ENCODE measurements around the gene MRTFB.

Gene MRTFB

GRCh38 chr16:14223632-14224031, 152.5 kb downstream of the MRTFB start:
- Histone ChIP-seq H2AFZ (ENCODE audit: low read length) (no peak overlapping the region), H3K4me1 (ENCODE audit: low read length) (no peaks in the 10 kb centered on the region), H3K36me3 (replicated peaks; ENCODE audit: insufficient read depth, low read length) (no peaks in the 10 kb centered on the region), H3F3A (ENCODE audit: insufficient read depth, low read length) (no peaks in the 10 kb centered on the region), H3K9me3 (replicated peaks; ENCODE audit: insufficient read depth, low read length) (no peaks in the 10 kb centered on the region), H3K27me3 (replicated peaks; ENCODE audit: insufficient read depth, low read length) (no peaks in the 10 kb centered on the region), H3K4me2 (ENCODE audit: low read depth, low read length) (no peak overlapping the region), H3K79me2 (ENCODE audit: low read length) (no peaks in the 10 kb centered on the region), H3K9me2 (replicated peaks; ENCODE audit: insufficient read depth, low read length) (no peaks in the 10 kb centered on the region), H4K20me1 (ENCODE audit: insufficient read depth, low read length) (no peaks in the 10 kb centered on the region), H3K4me3 (ENCODE audit: low read length) (no peak overlapping the region), H3K9ac (ENCODE audit: low read length) (no peak overlapping the region), H3K27ac (ENCODE audit: low read length) (no peak overlapping the region)
- no peak for DNase-seq
- TF ChIP-seq CTCF (IDR thresholded peaks at IDR 0.05; ENCODE audit: low read length) (no peak), EZH2 (optimal IDR thresholded peaks at IDR 0.05; ENCODE audit: low read depth, low read length) (no peak), EZH2phosphoT487 (IDR thresholded peaks at IDR 0.05; ENCODE audit: low read length) (no peak)

GRCh38 chr16:14225457-14225856, 154.3 kb downstream of the MRTFB start:
- H3K79me2 ChIP-seq (ENCODE audit: low read length): no peaks in the 10 kb centered on the region
- H3K9me3 ChIP-seq (replicated peaks; ENCODE audit: insufficient read depth, low read length): no peaks in the 10 kb centered on the region
- H3K9me2 ChIP-seq (replicated peaks; ENCODE audit: insufficient read depth, low read length): no peaks in the 10 kb centered on the region
- H3K4me2 ChIP-seq (ENCODE audit: low read depth, low read length): no peak overlapping the region
- no peaks in the 10 kb centered on the region for H3F3A ChIP-seq (ENCODE audit: insufficient read depth, low read length)
- no peak overlapping the region for H3K27ac ChIP-seq (ENCODE audit: low read length)
- no peak overlapping the region for H2AFZ ChIP-seq (ENCODE audit: low read length)
- no peak overlapping the region for H3K9ac ChIP-seq (ENCODE audit: low read length)
- TF ChIP-seq EZH2 (optimal IDR thresholded peaks at IDR 0.05; ENCODE audit: low read depth, low read length) (no peak), EZH2phosphoT487 (IDR thresholded peaks at IDR 0.05; ENCODE audit: low read length) (no peak), CTCF (IDR thresholded peaks at IDR 0.05; ENCODE audit: low read length) (no peak)
- DNase-seq: no peak
- H3K4me1 ChIP-seq (ENCODE audit: low read length): no peaks in the 10 kb centered on the region
- H4K20me1 ChIP-seq (ENCODE audit: insufficient read depth, low read length): no peaks in the 10 kb centered on the region
- H3K36me3 ChIP-seq (replicated peaks; ENCODE audit: insufficient read depth, low read length): no peaks in the 10 kb centered on the region
- H3K4me3 ChIP-seq (ENCODE audit: low read length): no peak overlapping the region
- H3K27me3 ChIP-seq (replicated peaks; ENCODE audit: insufficient read depth, low read length): no peaks in the 10 kb centered on the region

- no peak overlapping the region for H3K9ac ChIP-seq (ENCODE audit: low read length)
- no peaks in the 10 kb centered on the region for H3K36me3 ChIP-seq (replicated peaks; ENCODE audit: insufficient read depth, low read length)
- H3K27ac ChIP-seq (ENCODE audit: low read length): no peak overlapping the region
- H3K27me3 ChIP-seq (replicated peaks; ENCODE audit: insufficient read depth, low read length): no peaks in the 10 kb centered on the region
- DNase-seq: no peak
- H3K4me2 ChIP-seq (ENCODE audit: low read depth, low read length): no peak overlapping the region
- no peaks in the 10 kb centered on the region for H3K9me2 ChIP-seq (replicated peaks; ENCODE audit: insufficient read depth, low read length)
- no peaks in the 10 kb centered on the region for H3K79me2 ChIP-seq (ENCODE audit: low read length)
- H3F3A ChIP-seq (ENCODE audit: insufficient read depth, low read length): no peaks in the 10 kb centered on the region
- H4K20me1 ChIP-seq (ENCODE audit: insufficient read depth, low read length): no peaks in the 10 kb centered on the region
- no peaks in the 10 kb centered on the region for H3K4me1 ChIP-seq (ENCODE audit: low read length)
- no peak overlapping the region for H2AFZ ChIP-seq (ENCODE audit: low read length)
- no peaks in the 10 kb centered on the region for H3K9me3 ChIP-seq (replicated peaks; ENCODE audit: insufficient read depth, low read length)
- TF ChIP-seq EZH2phosphoT487 (IDR thresholded peaks at IDR 0.05; ENCODE audit: low read length) (no peak), CTCF (IDR thresholded peaks at IDR 0.05; ENCODE audit: low read length) (no peak), EZH2 (optimal IDR thresholded peaks at IDR 0.05; ENCODE audit: low read depth, low read length) (no peak)
- no peak overlapping the region for H3K4me3 ChIP-seq (ENCODE audit: low read length)
Measured at GRCh38 chr16:14232106-14232864, 161.2 kb downstream of the MRTFB start.
